PC-3 (cell line): Measurements from ENCODE around the gene MGAT3. TPM values are rescaled to one million over a fixed set of nuclear protein-coding genes. Genes with fewer than 3 reads are reported as not detected.

Experiments
- ATAC-seq: fragments of 200-7000 bp; cut with Tn5 transposase; 2 replicates; pipeline ENCODE4 v1.9.1; 2020; ENCODE audit warnings: mild to moderate bottlenecking, moderate library complexity
- BruUV-seq: library from RNA; stranded (reverse); fragments of 400-500 nt; replicated peaks from 2 replicates; lab custom pipeline; 2021; lab: Mats Ljungman, UMichigan
- CTCF ChIA-PET: fragments of 300-600 bp; sonication (Branson Sonifier 250); formaldehyde crosslinking; loops from one replicate; lab custom pipeline; 2022; ENCODE audit warnings: antibody characterized with exemption; lab: Charles Lee
- POLR2A ChIA-PET: fragments of 300-600 bp; sonication (Branson Sonifier 250); formaldehyde crosslinking; loops from one replicate; lab custom pipeline; 2022; ENCODE audit warnings: antibody characterized with exemption; ENCODE audit not compliant: unreplicated experiment; lab: Charles Lee
- DNase-seq: peaks from one replicate; pipeline ENCODE4 v3.0.0-alpha.2; 2015
- H2AFZ ChIP-seq: fragments of 300-600 bp; sonication (generic); 2 replicates; pipeline ENCODE4 v1.6.0; 2016; ENCODE audit warnings: antibody characterized with exemption, low read length
- H3F3A ChIP-seq: fragments of 300-600 bp; sonication (generic); one replicate; pipeline ENCODE4 v1.6.0; 2017; ENCODE audit warnings: antibody characterized with exemption, low read length, control low read depth, mild to moderate bottlenecking; ENCODE audit not compliant: unreplicated experiment
- H3K27ac ChIP-seq: fragments of 300-600 bp; sonication (generic); 2 replicates; pipeline ENCODE4 v1.5.1; 2016; ENCODE audit warnings: mild to moderate bottlenecking, low read length
- H3K27me3 ChIP-seq: fragments of 300-600 bp; sonication (generic); 2 replicates; pipeline ENCODE4 v1.6.1; 2016; ENCODE audit warnings: low read length, mixed read lengths
- H3K36me3 ChIP-seq: fragments of 300-600 bp; sonication (generic); 2 replicates; pipeline ENCODE4 v1.6.1; 2016; ENCODE audit warnings: low read depth, mixed run types, low read length, mixed read lengths
- H3K4me1 ChIP-seq: fragments of 300-600 bp; sonication (generic); 2 replicates; pipeline ENCODE4 v1.5.1; 2016; ENCODE audit warnings: low read length; ENCODE audit not compliant: insufficient read depth
- H3K4me2 ChIP-seq: fragments of 300-600 bp; sonication (generic); 2 replicates; pipeline ENCODE4 v1.6.0; 2016; ENCODE audit warnings: low read length
- H3K4me3 ChIP-seq: fragments of 300-600 bp; sonication (generic); 2 replicates; pipeline ENCODE4 v1.5.1; 2016; ENCODE audit warnings: mild to moderate bottlenecking, low read length, mixed read lengths
- H3K79me2 ChIP-seq: fragments of 300-600 bp; sonication (generic); 2 replicates; pipeline ENCODE4 v1.6.1; 2017; ENCODE audit warnings: low read length, mixed read lengths
- H3K9ac ChIP-seq: fragments of 300-600 bp; sonication (generic); 2 replicates; pipeline ENCODE4 v1.6.0; 2016; ENCODE audit warnings: mild to moderate bottlenecking, low read length
- H3K9me2 ChIP-seq: fragments of 300-600 bp; sonication (generic); replicated peaks from 2 replicates; pipeline ENCODE4 v1.6.1; 2016; ENCODE audit warnings: mixed run types, low read length, mixed read lengths
- H3K9me3 ChIP-seq: fragments of 300-600 bp; sonication (generic); 2 replicates; pipeline ENCODE4 v1.6.1; 2016; ENCODE audit warnings: low read length, mixed read lengths
- H4K20me1 ChIP-seq: fragments of 300-600 bp; sonication (generic); 2 replicates; pipeline ENCODE4 v1.6.1; 2016; ENCODE audit warnings: low read length, mixed read lengths
- CTCF ChIP-seq: fragments of 300-600 bp; sonication (generic); conservative IDR thresholded peaks from 2 replicates; pipeline ENCODE4 v1.5.1; 2017; ENCODE audit warnings: antibody characterized with exemption, low read depth, mild to moderate bottlenecking, low read length
- EZH2 ChIP-seq: fragments of 300-600 bp; sonication (generic); IDR thresholded peaks from one replicate; pipeline ENCODE4 v1.6.1; 2017; ENCODE audit warnings: antibody characterized with exemption, mild to moderate bottlenecking, low read length; ENCODE audit not compliant: unreplicated experiment
- EZH2phosphoT487 ChIP-seq: fragments of 300-600 bp; sonication (generic); IDR thresholded peaks from 2 replicates; pipeline ENCODE4 v1.6.1; 2018; ENCODE audit warnings: mild to moderate bottlenecking, antibody characterized with exemption, low read length, borderline replicate concordance
- intact Hi-C: fragments of 100-400 bp; cut with micrococcal nuclease; formaldehyde crosslinking; loops from 2 replicates; pipeline ENCODE4 v1.9.0; 2023
- total RNA-seq: library from RNA; depleted of rRNA; stranded (reverse); fragments of >200 nt; gene quantifications from 2 replicates; pipeline ENCODE4 v1.2.3, GENCODE V29; 2014

Gene MGAT3
- total RNA-seq, 1 experiment from 2014 or later = not detected

GRCh38 chr22:39422101-39422500, 34.7 kb upstream of the MGAT3 start:
- Histone ChIP-seq H3F3A (no peaks in the 10 kb centered on the region), H4K20me1 (no peaks in the 10 kb centered on the region), H3K36me3 (no peaks in the 10 kb centered on the region), H3K9ac (no peak overlapping the region), H3K4me2 (no peak overlapping the region), H3K79me2 (no peaks in the 10 kb centered on the region), H3K4me1 (no peaks in the 10 kb centered on the region), H3K27me3 (no peaks in the 10 kb centered on the region), H3K27ac (no peak overlapping the region), H3K9me3 (no peaks in the 10 kb centered on the region), H3K9me2 (no peaks in the 10 kb centered on the region), H3K4me3 (no peak overlapping the region), H2AFZ (no peak overlapping the region)
- TF ChIP-seq EZH2 (no peak), CTCF (no peak), EZH2phosphoT487 (no peak)
- DNase-seq (no peak), ATAC-seq (no peak)
- intact Hi-C loops = no loop called here
- no TSS peak for BruUV-seq
- POLR2A ChIA-PET = interaction anchor here (0.7 kb wide), 1 partner anchor 16 kb away, joined by 5 read pairs; no protein-coding TSS in a partner anchor
- CTCF ChIA-PET = no interaction called here

GRCh38 chr22:39422721-39423120, 34.1 kb upstream of the MGAT3 start:
- DNase-seq (no peak), ATAC-seq (no peak)
- Histone ChIP-seq H3K36me3 (no peaks in the 10 kb centered on the region; the same call in 1 of the 2 replicates), H3F3A (no peaks in the 10 kb centered on the region), H3K27me3 (no peaks in the 10 kb centered on the region), H3K79me2 (no peaks in the 10 kb centered on the region), H3K4me3 (no peak overlapping the region), H4K20me1 (no peaks in the 10 kb centered on the region), H3K9ac (no peak overlapping the region), H3K4me1 (no peaks in the 10 kb centered on the region), H2AFZ (no peak overlapping the region), H3K9me3 (no peaks in the 10 kb centered on the region), H3K9me2 (no peaks in the 10 kb centered on the region), H3K4me2 (no peak overlapping the region), H3K27ac (no peak overlapping the region)
- ChIA-PET POLR2A (interaction anchor here (0.7 kb wide), 1 partner anchor 17 kb away, joined by 5 read pairs; no protein-coding TSS in a partner anchor), CTCF (no interaction called here)
- intact Hi-C loops = no loop called here
- no TSS peak for BruUV-seq
- TF ChIP-seq EZH2 = no peak
- TF ChIP-seq EZH2phosphoT487 = no peak
- TF ChIP-seq CTCF = no peak

GRCh38 chr22:39423976-39424375, 32.8 kb upstream of the MGAT3 start:
- Histone ChIP-seq H3K4me2 (no peak overlapping the region), H3K9me2 (no peaks in the 10 kb centered on the region), H4K20me1 (no peaks in the 10 kb centered on the region), H2AFZ (no peak overlapping the region), H3K36me3 (no peaks in the 10 kb centered on the region; the same call in 1 of the 2 replicates), H3K9me3 (no peaks in the 10 kb centered on the region), H3K79me2 (no peaks in the 10 kb centered on the region), H3K4me3 (no peak overlapping the region), H3K27me3 (no peaks in the 10 kb centered on the region), H3F3A (no peaks in the 10 kb centered on the region), H3K9ac (no peak overlapping the region), H3K4me1 (no peaks in the 10 kb centered on the region), H3K27ac (no peak overlapping the region)
- intact Hi-C loops = no loop called here
- TF ChIP-seq EZH2phosphoT487 (no peak), EZH2 (no peak), CTCF (no peak)
- ChIA-PET CTCF (no interaction called here), POLR2A (no interaction called here)
- ATAC-seq (no peak), DNase-seq (no peak)
- no TSS peak for BruUV-seq
